GM18526 (cell line): ENCODE results near the gene LRRC1.

Experiments used
- POLR2A ChIP-seq: IDR thresholded peaks from 3 replicates; pipeline ENCODE4 v1.6.1; 2011; ENCODE audit not compliant: insufficient read length; ENCODE audit errors: extremely low read depth

The LRRC1 gene

DNA sequence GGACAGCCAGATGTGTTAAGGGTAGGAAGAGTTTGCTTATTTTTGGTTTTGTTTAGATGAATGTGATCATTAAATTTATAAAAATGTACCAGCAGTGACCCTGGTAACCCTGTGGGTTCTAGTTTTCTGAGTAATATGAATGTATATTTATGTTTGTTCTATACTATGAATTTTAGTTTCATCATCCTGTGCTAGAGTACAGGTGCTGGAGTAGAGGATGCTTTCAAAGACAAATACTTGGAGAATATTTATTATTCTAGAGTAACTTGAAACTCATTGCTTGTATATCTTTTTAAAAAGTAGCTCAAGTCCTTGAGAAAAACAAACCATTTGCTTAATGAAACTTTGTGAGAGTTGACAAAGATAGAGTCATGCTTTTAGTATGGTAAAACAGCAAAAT is 7.8 kb downstream of the LRRC1 start:
- TF ChIP-seq POLR2A, result no peak

GRCh38 chr6:53803081-53803860 is 8.5 kb downstream of the LRRC1 start:
- no peak for TF ChIP-seq POLR2A

- no peak for TF ChIP-seq POLR2A
These were observed 10.2 kb downstream of the LRRC1 start for GRCh38 chr6:53805016-53805415.

GRCh38 chr6:53805725-53806124 is 10.9 kb downstream of the LRRC1 start:
- no peak for TF ChIP-seq POLR2A

DNA sequence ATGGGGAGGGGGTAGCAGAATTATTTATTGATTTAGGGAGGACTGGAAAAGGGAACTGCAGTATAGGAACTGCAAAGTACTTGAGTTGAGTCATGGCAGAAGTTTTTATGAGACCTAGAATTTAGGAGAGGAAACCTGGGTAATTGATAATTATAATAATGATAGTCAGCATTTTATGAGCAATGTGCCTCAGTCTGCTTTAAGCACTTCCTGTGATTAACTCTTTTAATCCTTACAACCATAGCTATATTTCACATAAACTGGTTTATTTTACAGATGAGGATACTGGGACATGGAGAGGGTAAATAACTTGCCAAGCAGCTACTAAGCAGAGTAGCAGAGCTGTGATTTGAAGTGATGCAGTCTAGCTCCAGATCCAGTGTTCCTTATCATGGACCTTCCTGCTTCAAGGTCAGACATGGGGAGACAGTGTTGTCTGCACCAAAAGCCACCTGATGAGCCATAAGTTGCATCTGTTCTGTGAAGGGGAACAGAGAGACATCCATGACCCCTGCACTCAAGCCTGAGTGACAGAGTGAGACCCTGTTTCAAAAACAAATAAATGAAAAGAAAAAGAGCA is 13.6 kb downstream of the LRRC1 start:
- TF ChIP-seq POLR2A, result no peak

- TF ChIP-seq POLR2A, result no peak
These were observed 14.9 kb downstream of the LRRC1 start for GRCh38 chr6:53809691-53810090.

- TF ChIP-seq POLR2A, result no peak
These were observed 16.3 kb downstream of the LRRC1 start for GRCh38 chr6:53811082-53811481.

- TF ChIP-seq POLR2A, result no peak
These were observed 16.9 kb downstream of the LRRC1 start for GRCh38 chr6:53811746-53812145.

GRCh38 chr6:53813096-53813495 is 18.3 kb downstream of the LRRC1 start:
- no peak for TF ChIP-seq POLR2A

- TF ChIP-seq POLR2A, result no peak
These were observed 19.0 kb downstream of the LRRC1 start for GRCh38 chr6:53813801-53814200.

DNA sequence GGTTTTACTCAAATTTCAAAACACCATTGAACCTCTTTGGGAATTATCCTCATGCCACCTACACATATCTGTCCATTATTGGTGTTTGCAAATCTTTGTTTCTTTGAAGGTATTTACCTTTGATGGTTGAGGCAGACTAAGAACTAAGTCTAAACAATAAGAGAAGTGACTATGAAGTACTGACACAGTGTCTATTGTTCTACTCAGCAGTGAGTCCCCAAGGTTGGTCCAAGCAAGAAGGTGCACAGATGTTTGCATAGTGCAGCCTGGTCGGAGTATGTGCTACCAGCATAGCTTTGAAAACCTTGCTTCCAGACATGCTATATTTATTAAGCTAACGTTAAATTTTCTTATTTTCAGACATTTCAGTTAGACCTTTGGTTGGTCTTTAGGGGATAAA is 19.5 kb downstream of the LRRC1 start:
- TF ChIP-seq POLR2A, result no peak

GRCh38 chr6:53815381-53816119 is 20.7 kb downstream of the LRRC1 start:
- no peak for TF ChIP-seq POLR2A

DNA sequence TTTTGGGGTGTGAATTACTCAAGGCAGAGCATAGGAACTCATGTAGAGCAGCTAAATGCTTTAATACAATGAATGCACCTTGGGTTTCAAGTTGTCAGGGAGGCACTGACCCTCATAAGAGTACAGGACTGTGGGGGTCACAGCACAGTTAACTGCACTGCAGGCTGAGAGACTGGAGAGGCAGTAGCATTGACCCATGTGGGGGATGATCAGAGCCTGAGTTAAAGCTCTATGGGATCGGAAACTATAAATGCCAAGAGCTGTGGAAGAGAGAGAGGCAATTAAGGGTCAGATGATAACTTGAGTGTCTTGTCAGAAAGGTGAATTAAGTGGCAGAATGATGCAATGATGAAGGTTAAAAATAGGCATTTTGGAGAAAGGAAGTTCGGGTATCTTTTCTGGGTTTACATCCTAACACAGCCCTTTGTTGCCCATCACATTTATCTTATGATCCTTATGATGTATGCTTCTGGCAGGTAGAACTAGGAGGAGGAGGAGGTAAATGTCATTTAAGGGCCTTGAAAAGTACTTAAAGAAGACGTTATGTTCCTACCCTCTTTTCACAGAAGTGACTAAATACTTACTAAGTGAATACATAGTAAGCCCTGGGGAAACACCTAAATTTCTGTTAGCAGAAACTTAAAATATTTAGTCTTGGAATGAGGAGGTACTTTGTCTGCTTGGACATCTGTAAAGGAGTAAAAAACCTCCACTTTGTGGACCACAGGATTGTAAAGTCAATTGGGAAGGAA is 24.2 kb downstream of the LRRC1 start:
- no peak for TF ChIP-seq POLR2A

GRCh38 chr6:53822401-53823125 is 27.8 kb downstream of the LRRC1 start:
- no peak for TF ChIP-seq POLR2A

- no peak for TF ChIP-seq POLR2A
These were observed 29.9 kb downstream of the LRRC1 start for GRCh38 chr6:53824714-53825113.
